Fibroblast of lung (primary cell): ENCODE data around the gene RPS16. TPM values are rescaled to one million over a fixed set of nuclear protein-coding genes. Genes with fewer than 3 reads are reported as not detected.

Experiments
- DNase-seq, 2 donors: peaks; one replicate each; pipeline versions ENCODE4 v3.0.0 to v3.0.0-alpha.2; 2010; ENCODE audit warnings: low read depth in 2 of 2
- H2AFZ ChIP-seq: 2 replicates; pipeline ENCODE4 v1.5.1; 2012; ENCODE audit warnings: low read length, control low read depth, inconsistent platforms
- H3K27ac ChIP-seq: 2 replicates; pipeline ENCODE4 v1.5.1; 2011; ENCODE audit warnings: low read length, control low read depth; ENCODE audit not compliant: insufficient read depth
- H3K27me3 ChIP-seq: 2 replicates; pipeline ENCODE4 v1.5.1; 2011; ENCODE audit warnings: mild to moderate bottlenecking, low read length; ENCODE audit not compliant: control insufficient read depth, insufficient read depth
- H3K36me3 ChIP-seq: 2 replicates; pipeline ENCODE4 v1.5.1; 2011; ENCODE audit warnings: low read length; ENCODE audit not compliant: control insufficient read depth, insufficient read depth
- H3K4me1 ChIP-seq: 2 replicates; pipeline ENCODE4 v1.5.1; 2011; ENCODE audit warnings: low read length; ENCODE audit not compliant: control insufficient read depth, insufficient read depth; ENCODE audit errors: extremely low read depth
- H3K4me2 ChIP-seq: 2 replicates; pipeline ENCODE4 v1.5.1; 2011; ENCODE audit warnings: low read length, control low read depth; ENCODE audit not compliant: insufficient read depth; ENCODE audit errors: extremely low read depth
- H3K4me3 ChIP-seq, 4 experiments: fragments of 200-600 bp in 1 of 4; sonication (generic) in 1 of 4; replicated peaks in 1 of 4; 2 replicates each; pipeline ENCODE4 v1.5.1; 2011 to 2016; ENCODE audit warnings: low read length in 4 of 4, low read depth in 3 of 4, mild to moderate bottlenecking in 3 of 4, control low read depth in 2 of 4, inconsistent platforms in 1 of 4, mixed read lengths in 1 of 4; ENCODE audit not compliant: insufficient read depth in 1 of 4; ENCODE audit errors: control extremely low read depth in 1 of 4
- H3K79me2 ChIP-seq: 2 replicates; pipeline ENCODE4 v1.5.1; 2012; ENCODE audit warnings: mild to moderate bottlenecking, low read length, inconsistent platforms; ENCODE audit not compliant: control insufficient read depth, insufficient read depth
- H3K9ac ChIP-seq: 2 replicates; pipeline ENCODE4 v1.5.1; 2011; ENCODE audit warnings: mild to moderate bottlenecking, low read length, control low read depth; ENCODE audit not compliant: insufficient read depth
- H3K9me3 ChIP-seq: 2 replicates; pipeline ENCODE4 v1.5.1; 2012; ENCODE audit warnings: low read depth, low read length; ENCODE audit not compliant: control insufficient read depth, insufficient read depth
- H4K20me1 ChIP-seq: 2 replicates; pipeline ENCODE4 v1.5.1; 2011; ENCODE audit warnings: low read length; ENCODE audit not compliant: control insufficient read depth, insufficient read depth; ENCODE audit errors: extremely low read depth
- CTCF ChIP-seq, 2 donors: IDR thresholded peaks in 1 of 2; conservative IDR thresholded peaks in 1 of 2; 1 replicate in 1 of 2; 2 replicates in 1 of 2; pipeline ENCODE4 v1.5.1; 2011 to 2012; ENCODE audit warnings: low read length in 2 of 2, control low read depth in 1 of 2, inconsistent platforms in 1 of 2, low read depth in 1 of 2, mild to moderate bottlenecking in 1 of 2
- EZH2 ChIP-seq: IDR thresholded peaks from 2 replicates; pipeline ENCODE4 v1.5.1; 2012; ENCODE audit warnings: low read length, control low read depth, mild to moderate bottlenecking; ENCODE audit errors: missing control alignments
- polyA minus RNA-seq: library from RNA; depleted of rRNA, polyadenylated mRNA; stranded (reverse); fragments of >200 nt; gene quantifications from 2 replicates; pipeline ENCODE4 v1.2.3, GENCODE V29; 2011; ENCODE audit warnings: low replicate concordance
- polyA plus RNA-seq, 2 donors: library from polyadenylated mRNA; depleted of rRNA in 1 of 2; stranded (reverse) in 1 of 2; unstranded in 1 of 2; fragments of >200 nt; gene quantifications; 2 replicates each; pipeline ENCODE4 v1.2.1, GENCODE V29; 2011 to 2012; ENCODE audit warnings: missing spikeins in 1 of 2
- total RNA-seq: library from RNA; depleted of rRNA; stranded (reverse); fragments of >200 nt; gene quantifications from 2 replicates; pipeline ENCODE4 v1.2.1, GENCODE V29; 2014

Gene RPS16
- total RNA-seq (149 and 271 TPM in 2 replicates), polyA plus RNA-seq (1,704 and 1,950 TPM in 2 replicates), polyA minus RNA-seq (1,774 and 1,797 TPM in 2 replicates)
- polyA plus RNA-seq (2012), result 3,009 and 3,161 TPM in 2 replicates

GRCh38 chr19:39435499-39436349 is at the start of gene RPS16:
RPS16 (minus strand) TSS chr19:39435949; CDS start chr19:39435895, 54 bp downstream.
- H3K9me3 ChIP-seq, result no peaks in the 10 kb centered on the region
- peaks cover 14% of the 10 kb centered on the region for H3K36me3 ChIP-seq
- no peak within 1 kb of the TSS for H2AFZ ChIP-seq
- H3K27me3 ChIP-seq, result no peaks in the 10 kb centered on the region
- H3K79me2 ChIP-seq, result peaks cover 29% of the 10 kb centered on the region
- no peaks in the 10 kb centered on the region for H4K20me1 ChIP-seq
- peak within 1 kb of the TSS; percentile 91 for H3K9ac ChIP-seq
- H3K4me1 ChIP-seq, result peaks cover 13% of the 10 kb centered on the region
- H3K4me2 ChIP-seq, result peak within 1 kb of the TSS; percentile 73
- peak within 1 kb of the TSS; percentile 93 for H3K27ac ChIP-seq
- DNase-seq, result peak; percentile 96 to 98
- peak within 1 kb of the TSS; percentile 85 to 96 (median 90) for H3K4me3 ChIP-seq
- no peak for TF ChIP-seq CTCF (conservative IDR thresholded peaks at IDR 0.05 in 1 of 2, IDR thresholded peaks at IDR 0.05 in 1 of 2; ENCODE audit: low read depth in 1 of 2, low read length in 2 of 2)
- TF ChIP-seq EZH2, result no peak

- H3K27me3 ChIP-seq, result no peaks in the 10 kb centered on the region
- TF ChIP-seq EZH2 (no peak), CTCF (conservative IDR thresholded peaks at IDR 0.05 in 1 of 2, IDR thresholded peaks at IDR 0.05 in 1 of 2; ENCODE audit: low read depth in 1 of 2, low read length in 2 of 2) (no peak)
- peaks cover 11% of the 10 kb centered on the region for H3K36me3 ChIP-seq
- H3K9ac ChIP-seq, result no peak overlapping the region
- peaks cover 18% of the 10 kb centered on the region for H3K79me2 ChIP-seq
- no peak for DNase-seq
- H4K20me1 ChIP-seq, result no peaks in the 10 kb centered on the region
- H3K4me1 ChIP-seq, result no peaks in the 10 kb centered on the region
- no peak overlapping the region for H2AFZ ChIP-seq
- no peak overlapping the region for H3K4me3 ChIP-seq
- H3K4me2 ChIP-seq, result no peak overlapping the region
- H3K9me3 ChIP-seq, result no peaks in the 10 kb centered on the region
- no peak overlapping the region for H3K27ac ChIP-seq
Observed at GRCh38 chr19:39483141-39483540, 47.4 kb upstream of the RPS16 start.

GRCh38 chr19:39481676-39482075 is 45.9 kb upstream of the RPS16 start:
- peak overlapping the region; percentile 96 for H3K9ac ChIP-seq
- H3K36me3 ChIP-seq, result peaks cover 7% of the 10 kb centered on the region

More at GRCh38 chr19:39481676-39482075, 45.9 kb upstream of the RPS16 start:
- H3K4me2 ChIP-seq, result peak overlapping the region; percentile 69
- H3K27ac ChIP-seq, result peak overlapping the region; percentile 94
- no peak for DNase-seq
- no peak overlapping the region for H2AFZ ChIP-seq
- H4K20me1 ChIP-seq, result no peaks in the 10 kb centered on the region
- no peaks in the 10 kb centered on the region for H3K9me3 ChIP-seq
- no peaks in the 10 kb centered on the region for H3K27me3 ChIP-seq
- peaks cover 18% of the 10 kb centered on the region for H3K79me2 ChIP-seq
- no peaks in the 10 kb centered on the region for H3K4me1 ChIP-seq
- TF ChIP-seq CTCF (conservative IDR thresholded peaks at IDR 0.05 in 1 of 2, IDR thresholded peaks at IDR 0.05 in 1 of 2; ENCODE audit: low read depth in 1 of 2, low read length in 2 of 2) (no peak), EZH2 (no peak)
- H3K4me3 ChIP-seq, result peak overlapping the region; percentile 84 to 100 (median 92)
